PC-3 (cell line): Measurements from ENCODE around the gene PTPRD. TPM values are rescaled to one million over a fixed set of nuclear protein-coding genes. Genes with fewer than 3 reads are reported as not detected.

Experiments used
- ATAC-seq: fragments of 200-7000 bp; cut with Tn5 transposase; 2 replicates; pipeline ENCODE4 v1.9.1; 2020; ENCODE audit warnings: mild to moderate bottlenecking, moderate library complexity
- BruUV-seq: library from RNA; stranded (reverse); fragments of 400-500 nt; replicated peaks from 2 replicates; lab custom pipeline; 2021; lab: Mats Ljungman, UMichigan
- CTCF ChIA-PET: fragments of 300-600 bp; sonication (Branson Sonifier 250); formaldehyde crosslinking; loops from one replicate; lab custom pipeline; 2022; ENCODE audit warnings: antibody characterized with exemption; lab: Charles Lee
- POLR2A ChIA-PET: fragments of 300-600 bp; sonication (Branson Sonifier 250); formaldehyde crosslinking; loops from one replicate; lab custom pipeline; 2022; ENCODE audit warnings: antibody characterized with exemption; ENCODE audit not compliant: unreplicated experiment; lab: Charles Lee
- DNase-seq: peaks from one replicate; pipeline ENCODE4 v3.0.0-alpha.2; 2015
- H2AFZ ChIP-seq: fragments of 300-600 bp; sonication (generic); 2 replicates; pipeline ENCODE4 v1.6.0; 2016; ENCODE audit warnings: antibody characterized with exemption, low read length
- H3F3A ChIP-seq: fragments of 300-600 bp; sonication (generic); one replicate; pipeline ENCODE4 v1.6.0; 2017; ENCODE audit warnings: antibody characterized with exemption, low read length, control low read depth, mild to moderate bottlenecking; ENCODE audit not compliant: unreplicated experiment
- H3K27ac ChIP-seq: fragments of 300-600 bp; sonication (generic); 2 replicates; pipeline ENCODE4 v1.5.1; 2016; ENCODE audit warnings: mild to moderate bottlenecking, low read length
- H3K27me3 ChIP-seq: fragments of 300-600 bp; sonication (generic); 2 replicates; pipeline ENCODE4 v1.6.1; 2016; ENCODE audit warnings: low read length, mixed read lengths
- H3K36me3 ChIP-seq: fragments of 300-600 bp; sonication (generic); 2 replicates; pipeline ENCODE4 v1.6.1; 2016; ENCODE audit warnings: low read depth, mixed run types, low read length, mixed read lengths
- H3K4me1 ChIP-seq: fragments of 300-600 bp; sonication (generic); 2 replicates; pipeline ENCODE4 v1.5.1; 2016; ENCODE audit warnings: low read length; ENCODE audit not compliant: insufficient read depth
- H3K4me2 ChIP-seq: fragments of 300-600 bp; sonication (generic); 2 replicates; pipeline ENCODE4 v1.6.0; 2016; ENCODE audit warnings: low read length
- H3K4me3 ChIP-seq: fragments of 300-600 bp; sonication (generic); 2 replicates; pipeline ENCODE4 v1.5.1; 2016; ENCODE audit warnings: mild to moderate bottlenecking, low read length, mixed read lengths
- H3K79me2 ChIP-seq: fragments of 300-600 bp; sonication (generic); 2 replicates; pipeline ENCODE4 v1.6.1; 2017; ENCODE audit warnings: low read length, mixed read lengths
- H3K9ac ChIP-seq: fragments of 300-600 bp; sonication (generic); 2 replicates; pipeline ENCODE4 v1.6.0; 2016; ENCODE audit warnings: mild to moderate bottlenecking, low read length
- H3K9me2 ChIP-seq: fragments of 300-600 bp; sonication (generic); replicated peaks from 2 replicates; pipeline ENCODE4 v1.6.1; 2016; ENCODE audit warnings: mixed run types, low read length, mixed read lengths
- H3K9me3 ChIP-seq: fragments of 300-600 bp; sonication (generic); 2 replicates; pipeline ENCODE4 v1.6.1; 2016; ENCODE audit warnings: low read length, mixed read lengths
- H4K20me1 ChIP-seq: fragments of 300-600 bp; sonication (generic); 2 replicates; pipeline ENCODE4 v1.6.1; 2016; ENCODE audit warnings: low read length, mixed read lengths
- EZH2 ChIP-seq: fragments of 300-600 bp; sonication (generic); IDR thresholded peaks from one replicate; pipeline ENCODE4 v1.6.1; 2017; ENCODE audit warnings: antibody characterized with exemption, mild to moderate bottlenecking, low read length; ENCODE audit not compliant: unreplicated experiment
- EZH2phosphoT487 ChIP-seq: fragments of 300-600 bp; sonication (generic); IDR thresholded peaks from 2 replicates; pipeline ENCODE4 v1.6.1; 2018; ENCODE audit warnings: mild to moderate bottlenecking, antibody characterized with exemption, low read length, borderline replicate concordance
- intact Hi-C: fragments of 100-400 bp; cut with micrococcal nuclease; formaldehyde crosslinking; loops from 2 replicates; pipeline ENCODE4 v1.9.0; 2023
- total RNA-seq: library from RNA; depleted of rRNA; stranded (reverse); fragments of >200 nt; gene quantifications from 2 replicates; pipeline ENCODE4 v1.2.3, GENCODE V29; 2014
- TF ChIP-seq, protein P1 (sequence below): fragments of 300-600 bp; sonication (generic); conservative IDR thresholded peaks from 2 replicates; pipeline ENCODE4 v1.5.1; 2017; ENCODE audit warnings: antibody characterized with exemption, low read depth, mild to moderate bottlenecking, low read length

Gene PTPRD
- total RNA-seq, 1 experiment from 2014 or later = not detected

DNA sequence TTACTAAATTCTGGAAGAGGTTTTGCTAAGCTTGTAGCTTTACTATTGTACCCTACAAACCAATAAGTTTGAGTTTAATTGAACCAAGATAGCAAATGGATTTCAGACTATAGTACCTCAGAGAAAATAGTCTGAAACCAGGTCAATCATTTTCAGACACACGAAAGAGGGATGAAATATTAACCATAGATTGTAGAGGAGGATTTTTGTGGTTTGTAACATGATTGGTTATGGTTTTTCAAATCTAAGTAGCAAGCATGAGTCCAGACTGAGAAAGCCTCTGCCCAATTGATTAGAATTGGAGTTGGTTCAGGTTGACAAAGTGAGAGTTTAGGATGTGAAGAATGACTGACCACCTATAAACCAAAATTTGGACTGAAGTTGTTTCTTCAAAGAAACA lies 2250.6 kb downstream of the PTPRD start:
- H3K9me2 ChIP-seq = no peaks in the 10 kb centered on the region
- no TSS peak for BruUV-seq
- no peak overlapping the region for H2AFZ ChIP-seq
- CTCF ChIA-PET = no interaction called here
- H3K27ac ChIP-seq = no peak overlapping the region
- TF ChIP-seq, protein P1, sequence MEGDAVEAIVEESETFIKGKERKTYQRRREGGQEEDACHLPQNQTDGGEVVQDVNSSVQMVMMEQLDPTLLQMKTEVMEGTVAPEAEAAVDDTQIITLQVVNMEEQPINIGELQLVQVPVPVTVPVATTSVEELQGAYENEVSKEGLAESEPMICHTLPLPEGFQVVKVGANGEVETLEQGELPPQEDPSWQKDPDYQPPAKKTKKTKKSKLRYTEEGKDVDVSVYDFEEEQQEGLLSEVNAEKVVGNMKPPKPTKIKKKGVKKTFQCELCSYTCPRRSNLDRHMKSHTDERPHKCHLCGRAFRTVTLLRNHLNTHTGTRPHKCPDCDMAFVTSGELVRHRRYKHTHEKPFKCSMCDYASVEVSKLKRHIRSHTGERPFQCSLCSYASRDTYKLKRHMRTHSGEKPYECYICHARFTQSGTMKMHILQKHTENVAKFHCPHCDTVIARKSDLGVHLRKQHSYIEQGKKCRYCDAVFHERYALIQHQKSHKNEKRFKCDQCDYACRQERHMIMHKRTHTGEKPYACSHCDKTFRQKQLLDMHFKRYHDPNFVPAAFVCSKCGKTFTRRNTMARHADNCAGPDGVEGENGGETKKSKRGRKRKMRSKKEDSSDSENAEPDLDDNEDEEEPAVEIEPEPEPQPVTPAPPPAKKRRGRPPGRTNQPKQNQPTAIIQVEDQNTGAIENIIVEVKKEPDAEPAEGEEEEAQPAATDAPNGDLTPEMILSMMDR = no peak
- TF ChIP-seq EZH2 (no peak), EZH2phosphoT487 (no peak)
- intact Hi-C loops = no loop called here
- DNase-seq = no peak
- H3K36me3 ChIP-seq = no peaks in the 10 kb centered on the region
- H3K4me2 ChIP-seq = no peak overlapping the region
- no peaks in the 10 kb centered on the region for H3K27me3 ChIP-seq
- no peaks in the 10 kb centered on the region for H4K20me1 ChIP-seq
- no peaks in the 10 kb centered on the region for H3K4me1 ChIP-seq
- H3F3A ChIP-seq = no peaks in the 10 kb centered on the region
- POLR2A ChIA-PET = no interaction called here
- H3K9me3 ChIP-seq = no peaks in the 10 kb centered on the region
- H3K9ac ChIP-seq = no peak overlapping the region
- no peaks in the 10 kb centered on the region for H3K79me2 ChIP-seq
- ATAC-seq = no peak
- H3K4me3 ChIP-seq = no peak overlapping the region

DNA sequence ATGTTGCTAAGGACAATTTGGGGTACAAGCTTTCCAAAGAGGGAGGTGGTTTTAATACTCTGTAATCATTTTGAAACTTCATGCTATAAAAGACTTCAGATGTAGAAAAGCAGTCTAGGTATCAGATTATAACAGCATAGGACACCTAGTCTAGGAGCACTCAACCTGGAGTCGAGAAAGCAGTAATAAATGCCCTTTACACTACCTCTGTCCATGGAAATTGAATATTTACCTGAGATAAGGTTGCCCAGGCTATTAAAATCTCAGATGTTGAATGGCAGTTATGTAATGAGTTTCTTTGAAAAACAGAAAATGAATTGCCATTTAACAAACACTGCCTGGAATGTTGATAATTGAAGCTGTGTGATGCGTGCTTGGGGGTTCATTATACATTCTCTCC lies 2251.4 kb downstream of the PTPRD start:
- Histone ChIP-seq H3K27ac (no peak overlapping the region), H3K36me3 (no peaks in the 10 kb centered on the region), H3K27me3 (no peaks in the 10 kb centered on the region), H2AFZ (no peak overlapping the region), H3K9me3 (no peaks in the 10 kb centered on the region), H3K9ac (no peak overlapping the region), H3F3A (no peaks in the 10 kb centered on the region), H3K79me2 (no peaks in the 10 kb centered on the region), H3K4me3 (no peak overlapping the region), H3K4me1 (no peaks in the 10 kb centered on the region), H3K9me2 (no peaks in the 10 kb centered on the region), H3K4me2 (no peak overlapping the region), H4K20me1 (no peaks in the 10 kb centered on the region)
- TF ChIP-seq EZH2phosphoT487 (no peak), EZH2 (no peak)
- TF ChIP-seq, protein P1 = no peak
- ATAC-seq (no peak), DNase-seq (no peak)
- no TSS peak for BruUV-seq
- POLR2A ChIA-PET = no interaction called here
- CTCF ChIA-PET = no interaction called here
- intact Hi-C loops = no loop called here

DNA sequence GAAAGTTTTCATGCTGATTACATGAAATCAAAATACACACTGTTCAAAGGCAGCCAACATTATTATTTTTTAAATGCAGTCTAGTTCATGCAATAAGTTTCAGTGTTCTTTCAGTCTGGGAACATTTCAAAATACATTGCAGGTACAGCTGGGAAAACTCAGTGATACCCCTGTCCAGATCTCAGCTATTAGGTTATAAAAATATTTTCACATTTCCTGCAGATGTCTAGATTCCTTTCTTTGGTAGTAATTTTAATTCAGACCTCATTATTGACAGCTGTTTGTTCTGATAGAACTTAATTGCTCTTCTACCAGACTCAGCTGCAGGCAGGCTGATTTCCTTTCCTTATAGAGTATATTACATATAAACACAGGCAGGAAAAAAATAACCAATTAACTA lies 2256.4 kb downstream of the PTPRD start:
- Histone ChIP-seq H3K4me3 (no peak overlapping the region), H3K4me1 (no peaks in the 10 kb centered on the region), H3F3A (no peaks in the 10 kb centered on the region), H3K27me3 (no peaks in the 10 kb centered on the region), H3K9me3 (no peaks in the 10 kb centered on the region), H3K79me2 (no peaks in the 10 kb centered on the region), H3K36me3 (no peaks in the 10 kb centered on the region), H3K27ac (no peak overlapping the region), H4K20me1 (no peaks in the 10 kb centered on the region), H3K4me2 (no peak overlapping the region), H3K9ac (no peak overlapping the region), H3K9me2 (no peaks in the 10 kb centered on the region), H2AFZ (no peak overlapping the region)
- no TSS peak for BruUV-seq
- CTCF ChIA-PET = no interaction called here
- intact Hi-C loops = no loop called here
- TF ChIP-seq, protein P1 = no peak
- no peak for TF ChIP-seq EZH2
- TF ChIP-seq EZH2phosphoT487 = no peak
- POLR2A ChIA-PET = no interaction called here
- DNase-seq = no peak
- ATAC-seq = no peak
